SK-N-SH treated with all-trans-retinoic acid at 6 μM for 48 hours (cell line): ENCODE measurements around the gene BAG5.
"Not testable (repeated sequence)": the region's sequence is repeated elsewhere in the genome, so short reads cannot be mapped to it uniquely, and the experiment has no call there.

ENCODE experiments used
- ATAC-seq: fragments of 200-7000 bp; cut with Tn5 transposase; 3 replicates; pipeline ENCODE4 v1.9.1; 2020; ENCODE audit warnings: mild to moderate bottlenecking, moderate library complexity
- ARNTL ChIP-seq: fragments of 450-650 bp; formaldehyde crosslinking; IDR thresholded peaks from 2 replicates; pipeline ENCODE4 v1.5.0; 2020; ENCODE audit warnings: low read depth, mild to moderate bottlenecking, moderate library complexity, borderline replicate concordance
- BACH2 ChIP-seq: fragments of 250-450 bp; sonication (Bioruptor Pico); IDR thresholded peaks from 2 replicates; pipeline ENCODE4 v1.9.0; 2021; ENCODE audit warnings: mild to moderate bottlenecking, borderline replicate concordance
- CREB5 ChIP-seq: fragments of 250-450 bp; sonication (Bioruptor Pico); IDR thresholded peaks from 2 replicates; pipeline ENCODE4 v1.5.1; 2020; ENCODE audit warnings: low read depth, mild to moderate bottlenecking, moderate library complexity
- CSDC2 ChIP-seq: fragments of 250-450 bp; sonication (Bioruptor Pico); IDR thresholded peaks from 2 replicates; pipeline ENCODE4 v1.5.0; 2020; ENCODE audit warnings: mild to moderate bottlenecking, moderate library complexity
- CSRNP3 ChIP-seq: fragments of 250-450 bp; sonication (Bioruptor Pico); IDR thresholded peaks from 2 replicates; pipeline ENCODE4 v1.5.1; 2021; ENCODE audit warnings: mild to moderate bottlenecking, moderate library complexity
- ESRRG ChIP-seq: fragments of 250-450 bp; sonication (Bioruptor Pico); IDR thresholded peaks from 2 replicates; pipeline ENCODE4 v1.6.1; 2021; ENCODE audit warnings: mild to moderate bottlenecking
- GLIS3 ChIP-seq: fragments of 250-450 bp; sonication (Bioruptor Pico); IDR thresholded peaks from 2 replicates; pipeline ENCODE4 v1.5.0; 2020; ENCODE audit warnings: mild to moderate bottlenecking, moderate library complexity
- ISL1 ChIP-seq: fragments of 250-450 bp; sonication (Bioruptor Pico); IDR thresholded peaks from 2 replicates; pipeline ENCODE4 v2.1.2; 2022; ENCODE audit warnings: mild to moderate bottlenecking, moderate library complexity
- OSR1 ChIP-seq: fragments of 250-450 bp; sonication (Bioruptor Pico); IDR thresholded peaks from 2 replicates; pipeline ENCODE4 v1.8.0; 2022; ENCODE audit warnings: moderate library complexity, mild to moderate bottlenecking, inconsistent platforms
- PPARA ChIP-seq: fragments of 250-450 bp; sonication (Bioruptor Pico); IDR thresholded peaks from 2 replicates; pipeline ENCODE4 v1.5.0; 2020; ENCODE audit warnings: mild to moderate bottlenecking, borderline replicate concordance
- TCF4 ChIP-seq: fragments of 250-450 bp; sonication (Bioruptor Pico); IDR thresholded peaks from 2 replicates; pipeline ENCODE4 v1.8.0; 2021; ENCODE audit warnings: mild to moderate bottlenecking, moderate library complexity, borderline replicate concordance
- TOX ChIP-seq: fragments of 250-450 bp; sonication (Bioruptor Pico); IDR thresholded peaks from 2 replicates; pipeline ENCODE4 v1.8.0; 2021; ENCODE audit warnings: mild to moderate bottlenecking, moderate library complexity, borderline replicate concordance
- TSHZ2 ChIP-seq: fragments of 250-450 bp; sonication (Bioruptor Pico); IDR thresholded peaks from 2 replicates; pipeline ENCODE4 v1.5.0; 2020; ENCODE audit warnings: mild to moderate bottlenecking, moderate library complexity
- ZC3H10 ChIP-seq: fragments of 250-450 bp; sonication (Bioruptor Pico); IDR thresholded peaks from 2 replicates; pipeline ENCODE4 v1.5.1; 2021; ENCODE audit warnings: mild to moderate bottlenecking, moderate library complexity
- ZFP3 ChIP-seq: fragments of 250-450 bp; sonication (Bioruptor Pico); IDR thresholded peaks from 2 replicates; pipeline ENCODE4 v1.5.0; 2020; ENCODE audit warnings: mild to moderate bottlenecking, moderate library complexity
- ZFP30 ChIP-seq: fragments of 450-650 bp; formaldehyde crosslinking; IDR thresholded peaks from 2 replicates; pipeline ENCODE4 v1.5.0; 2022; ENCODE audit warnings: mild to moderate bottlenecking, moderate library complexity
- ZNF565 ChIP-seq: fragments of 450-650 bp; formaldehyde crosslinking; conservative IDR thresholded peaks from 2 replicates; pipeline ENCODE4 v1.5.0; 2020; ENCODE audit warnings: low read depth, mild to moderate bottlenecking, moderate library complexity
- ZNF70 ChIP-seq: fragments of 450-650 bp; formaldehyde crosslinking; IDR thresholded peaks from 2 replicates; pipeline ENCODE4 v1.5.0; 2020; ENCODE audit warnings: mild to moderate bottlenecking, moderate library complexity

BAG5 gene

GRCh38 chr14:103562429-103563225 lies at the start of gene BAG5, which contains the start of gene COA8:
TSS of gene BAG5 (minus strand) at chr14:103562657. CDS start at chr14:103561164, 1,493 bp downstream.
TSS of gene COA8 (plus strand) at chr14:103562960. CDS start at chr14:103563002, 42 bp downstream.
- peak; percentile 85 for ATAC-seq
- TF ChIP-seq ESRRG (CRISPR knock-in tag), result no peak
- TF ChIP-seq ZC3H10, result no peak
- TF ChIP-seq, all 23 proteins: peak for 0

- no peak for ATAC-seq
- TF ChIP-seq ARNTL (CRISPR knock-in tag) (no peak), ESRRG (CRISPR knock-in tag) (no peak), ZNF70 (no peak), OSR1 (CRISPR knock-in tag) (no peak), TOX (no peak), PPARA (CRISPR knock-in tag) (no peak), TSHZ2 (no peak), BACH2 (CRISPR knock-in tag) (no peak), ZFP3 (no peak), CSDC2 (CRISPR knock-in tag) (no peak)
- TF ChIP-seq, all 23 proteins: peak for 0
These were observed 48.8 kb upstream of the BAG5 start for GRCh38 chr14:103611215-103611614.

GRCh38 chr14:103609081-103609480 lies 46.6 kb upstream of the BAG5 start:
- ATAC-seq, result not testable (repeated sequence)

GRCh38 chr14:103607822-103608221 lies 45.4 kb upstream of the BAG5 start:
- ATAC-seq, result no peak
- TF ChIP-seq CREB5 (CRISPR knock-in tag) (no peak), ESRRG (CRISPR knock-in tag) (no peak), ZNF565 (CRISPR knock-in tag) (no peak), OSR1 (CRISPR knock-in tag) (no peak), TOX (no peak), CSDC2 (CRISPR knock-in tag) (no peak), CSRNP3 (no peak), GLIS3 (CRISPR knock-in tag) (no peak), PPARA (CRISPR knock-in tag) (no peak), ZNF70 (no peak), ARNTL (CRISPR knock-in tag) (no peak)

- TF ChIP-seq ZFP3 (peak; percentile 86), ZNF70 (no peak), TCF4 (CRISPR knock-in tag) (no peak; the same call in 1 of the 2 replicates), ZFP30 (CRISPR knock-in tag) (no peak), ZC3H10 (no peak), CSDC2 (CRISPR knock-in tag) (no peak), ESRRG (CRISPR knock-in tag) (no peak), CSRNP3 (no peak), TSHZ2 (0 out of 2 replicates have a peak, but pooled peaks have one; percentile 25), OSR1 (CRISPR knock-in tag) (no peak), BACH2 (CRISPR knock-in tag) (no peak), CREB5 (CRISPR knock-in tag) (no peak), ISL1 (no peak)
- ATAC-seq, result peak; percentile 95
These were observed 44.7 kb upstream of the BAG5 start for GRCh38 chr14:103606963-103607668.
